Daoy (cell line): ENCODE data around the gene MED13L. TPM values are rescaled to one million over a fixed set of nuclear protein-coding genes. Genes with fewer than 3 reads are reported as not detected.

Source experiments
- DNase-seq: peaks from one replicate; pipeline ENCODE4 v3.0.0-alpha.2; 2015; ENCODE audit warnings: low read depth
- total RNA-seq: library from RNA; depleted of rRNA; stranded (reverse); fragments of >200 nt; shearing (Covaris generic); gene quantifications from 2 replicates; pipeline ENCODE4 v1.2.3, GENCODE V29; 2014

MED13L gene
- total RNA-seq, 1 experiment from 2014 or later, result 36.2 TPM

GRCh38 chr12:115910057-115910456, 367.4 kb downstream of the MED13L start:
- DNase-seq, result no peak
